A673 (cell line): Measurements from ENCODE around the gene DYNC1LI1.

ENCODE experiments used
- EZH2 ChIP-seq: fragments of 200-600 bp; sonication (generic); IDR thresholded peaks from 2 replicates; pipeline ENCODE4 v1.6.1; 2017; ENCODE audit warnings: borderline replicate concordance, low read depth, mild to moderate bottlenecking, mixed read lengths, antibody characterized with exemption, low read length; ENCODE audit not compliant: poor library complexity, severe bottlenecking
- TF ChIP-seq, protein P1 (sequence below): fragments of 300-800, 200-600 bp; sonication (generic); conservative IDR thresholded peaks from 2 replicates; pipeline ENCODE4 v1.5.1; 2017; ENCODE audit warnings: low read depth, mild to moderate bottlenecking, antibody characterized with exemption, low read length, moderate library complexity, mixed read lengths

DNA sequence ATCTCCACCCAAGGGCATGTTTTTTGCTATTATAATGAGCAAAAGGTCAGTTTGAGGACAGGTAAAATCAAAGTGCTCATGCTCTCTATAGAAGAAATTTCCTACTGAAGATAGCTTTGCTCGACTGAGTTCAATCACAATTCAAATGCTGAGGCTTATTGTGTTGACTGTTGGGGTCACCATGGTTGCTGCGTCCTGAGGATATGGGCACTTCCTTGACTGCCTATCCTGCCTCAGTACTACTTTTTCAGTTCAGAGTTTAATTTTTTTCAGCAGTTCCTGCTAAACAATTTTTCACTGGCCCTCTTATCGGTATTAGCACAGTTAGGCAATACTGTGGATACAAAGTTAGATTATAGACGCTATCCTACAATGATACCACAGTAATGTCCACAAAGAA, 64.2 kb downstream of the DYNC1LI1 start:
- no peak for TF ChIP-seq EZH2
- TF ChIP-seq, protein P1, sequence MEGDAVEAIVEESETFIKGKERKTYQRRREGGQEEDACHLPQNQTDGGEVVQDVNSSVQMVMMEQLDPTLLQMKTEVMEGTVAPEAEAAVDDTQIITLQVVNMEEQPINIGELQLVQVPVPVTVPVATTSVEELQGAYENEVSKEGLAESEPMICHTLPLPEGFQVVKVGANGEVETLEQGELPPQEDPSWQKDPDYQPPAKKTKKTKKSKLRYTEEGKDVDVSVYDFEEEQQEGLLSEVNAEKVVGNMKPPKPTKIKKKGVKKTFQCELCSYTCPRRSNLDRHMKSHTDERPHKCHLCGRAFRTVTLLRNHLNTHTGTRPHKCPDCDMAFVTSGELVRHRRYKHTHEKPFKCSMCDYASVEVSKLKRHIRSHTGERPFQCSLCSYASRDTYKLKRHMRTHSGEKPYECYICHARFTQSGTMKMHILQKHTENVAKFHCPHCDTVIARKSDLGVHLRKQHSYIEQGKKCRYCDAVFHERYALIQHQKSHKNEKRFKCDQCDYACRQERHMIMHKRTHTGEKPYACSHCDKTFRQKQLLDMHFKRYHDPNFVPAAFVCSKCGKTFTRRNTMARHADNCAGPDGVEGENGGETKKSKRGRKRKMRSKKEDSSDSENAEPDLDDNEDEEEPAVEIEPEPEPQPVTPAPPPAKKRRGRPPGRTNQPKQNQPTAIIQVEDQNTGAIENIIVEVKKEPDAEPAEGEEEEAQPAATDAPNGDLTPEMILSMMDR = no peak
